Stimulated activated CD4-positive, alpha-beta T cell treated with anti-CD3 and anti-CD28 coated beads, Interleukin-4, amount 100 ng/mL, for 4 hours (primary cell): ENCODE results near the gene MESD.

Source experiments
- DNase-seq, 2 experiments: peaks; one replicate each; pipeline ENCODE4 v3.0.0-alpha.2; 2020

The MESD gene

DNA sequence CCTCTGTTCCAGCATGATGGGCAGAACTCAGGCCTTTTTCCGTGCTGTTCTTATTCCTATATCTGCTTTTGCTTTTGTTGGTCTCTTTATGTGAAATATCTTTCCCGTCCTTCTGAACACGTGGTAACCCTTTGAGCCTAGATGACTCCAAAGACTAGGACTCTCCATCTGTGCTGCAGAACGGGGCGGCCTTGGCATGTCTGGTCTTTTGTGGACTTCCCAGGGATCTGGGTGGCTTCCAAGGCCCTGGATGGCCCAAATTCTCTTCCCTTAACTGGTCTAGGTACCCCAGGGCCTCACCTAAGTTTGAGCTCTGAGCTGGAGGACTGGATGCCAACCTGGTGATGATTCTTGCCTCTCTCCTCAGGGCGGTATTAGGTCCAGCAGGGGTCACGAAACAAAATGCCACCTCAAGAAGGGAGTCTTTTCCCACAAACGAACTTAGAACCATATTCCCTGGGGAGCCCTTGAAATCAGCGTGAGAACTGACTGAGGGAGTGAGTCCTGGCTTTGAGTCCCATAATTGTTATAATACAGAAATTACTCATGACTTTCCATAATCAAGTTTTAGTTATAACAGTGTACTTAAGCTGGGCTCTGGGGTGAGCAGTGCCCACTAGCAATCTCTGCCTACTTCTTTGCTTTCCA is 25.0 kb upstream of the MESD start:
- DNase-seq = no peak

DNA sequence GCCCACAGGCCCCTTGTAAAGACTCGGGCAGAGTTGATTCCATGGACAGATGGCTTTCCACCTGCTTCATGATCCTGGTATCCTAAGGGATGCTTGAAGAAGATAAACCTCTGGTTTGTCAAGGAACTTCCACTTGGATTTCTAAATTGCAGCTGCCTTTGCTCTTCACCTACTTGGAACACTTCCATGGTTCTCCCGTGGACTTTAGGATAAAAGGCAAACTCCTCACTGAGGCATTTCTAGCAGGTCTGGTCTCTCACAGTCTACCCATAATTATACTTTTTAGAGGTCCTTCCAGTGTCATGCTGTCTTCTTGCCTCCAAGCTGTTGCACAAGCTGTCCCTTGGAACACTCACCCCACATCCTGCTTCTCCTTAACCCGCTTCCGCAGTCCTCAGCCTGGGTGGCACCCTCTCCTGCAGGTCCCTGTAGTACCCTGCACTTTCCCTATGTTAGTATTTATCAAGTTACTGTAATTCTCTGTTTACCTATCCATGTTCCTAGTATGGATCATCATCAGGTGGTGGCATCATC is 23.8 kb upstream of the MESD start:
- DNase-seq = no peak

DNA sequence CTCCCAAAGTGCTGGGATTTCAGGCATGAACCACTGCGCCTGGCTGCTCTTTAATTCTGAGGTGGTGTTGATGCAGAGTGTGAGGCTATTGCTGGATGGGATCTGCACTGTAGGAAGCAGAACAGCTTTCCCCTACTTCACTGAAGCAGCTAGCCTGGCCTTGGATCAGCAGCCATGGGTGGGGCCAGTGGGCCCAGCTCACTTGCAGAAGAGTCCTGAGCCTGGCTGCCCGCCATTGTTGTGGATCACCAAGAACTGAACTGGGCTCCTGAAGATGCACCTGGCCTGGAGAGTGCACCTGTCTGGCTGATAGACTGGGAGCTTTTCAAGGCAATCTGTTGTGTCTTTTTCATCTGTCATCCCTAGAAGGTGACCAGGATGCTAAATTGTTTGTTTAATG is 23.0 kb upstream of the MESD start:
- no peak for DNase-seq

DNA sequence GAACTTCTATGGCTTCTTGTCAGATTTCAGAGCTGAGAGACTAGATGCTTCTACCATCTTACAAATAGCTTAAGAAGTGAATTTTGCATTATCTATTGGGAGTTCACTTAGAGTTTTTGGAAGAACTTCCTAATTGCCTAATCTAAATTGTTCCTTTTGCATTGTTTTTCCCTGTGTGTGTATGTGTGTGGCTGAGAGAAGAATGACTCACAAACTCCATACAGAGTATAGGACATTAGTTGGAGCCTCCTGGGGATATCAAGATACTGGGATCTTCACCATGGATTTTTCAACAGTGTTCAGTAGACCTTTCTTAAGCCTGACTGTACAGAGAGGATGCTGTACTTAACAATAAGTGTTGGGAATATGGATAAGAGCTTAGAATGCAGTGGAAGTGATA is 22.0 kb upstream of the MESD start:
- no peak for DNase-seq

DNA sequence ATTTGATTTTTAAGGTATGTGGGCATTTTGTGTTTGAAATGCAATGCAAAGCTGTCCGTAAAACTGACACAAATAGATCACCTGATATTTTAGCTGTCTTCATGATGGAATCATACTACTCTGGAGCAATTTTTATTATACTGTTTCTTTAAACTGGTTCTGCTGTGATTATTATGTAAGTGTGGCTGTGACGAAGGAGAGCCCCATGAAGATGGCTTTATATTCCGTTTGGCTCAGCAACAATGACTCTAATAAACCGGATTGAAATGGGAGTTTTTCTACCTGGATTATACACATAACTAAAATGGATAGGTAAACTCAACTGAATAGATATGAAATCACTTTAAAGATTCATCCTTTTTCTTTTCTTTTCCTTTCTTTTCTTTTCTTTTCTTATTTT is 20.5 kb upstream of the MESD start:
- DNase-seq = no peak

DNA sequence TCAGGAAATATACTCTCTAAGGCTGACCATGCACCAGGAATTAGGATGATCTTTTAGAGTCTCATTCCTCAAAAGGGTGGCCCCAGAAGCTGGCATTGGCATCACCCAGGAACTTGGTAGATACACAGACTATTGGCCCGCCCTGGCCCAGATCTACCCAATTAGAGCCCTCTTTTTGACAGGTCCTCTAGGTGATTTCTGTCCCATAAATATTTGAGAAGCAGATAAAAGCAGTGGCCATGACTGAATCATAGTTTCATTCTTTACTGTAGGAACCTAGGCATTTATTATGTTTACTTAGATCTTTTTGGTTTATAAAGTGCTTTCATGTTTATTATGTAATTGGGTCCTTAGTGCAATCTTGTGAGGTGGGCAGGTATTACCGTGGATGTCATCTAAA is 18.7 kb upstream of the MESD start:
- DNase-seq = no peak

DNA sequence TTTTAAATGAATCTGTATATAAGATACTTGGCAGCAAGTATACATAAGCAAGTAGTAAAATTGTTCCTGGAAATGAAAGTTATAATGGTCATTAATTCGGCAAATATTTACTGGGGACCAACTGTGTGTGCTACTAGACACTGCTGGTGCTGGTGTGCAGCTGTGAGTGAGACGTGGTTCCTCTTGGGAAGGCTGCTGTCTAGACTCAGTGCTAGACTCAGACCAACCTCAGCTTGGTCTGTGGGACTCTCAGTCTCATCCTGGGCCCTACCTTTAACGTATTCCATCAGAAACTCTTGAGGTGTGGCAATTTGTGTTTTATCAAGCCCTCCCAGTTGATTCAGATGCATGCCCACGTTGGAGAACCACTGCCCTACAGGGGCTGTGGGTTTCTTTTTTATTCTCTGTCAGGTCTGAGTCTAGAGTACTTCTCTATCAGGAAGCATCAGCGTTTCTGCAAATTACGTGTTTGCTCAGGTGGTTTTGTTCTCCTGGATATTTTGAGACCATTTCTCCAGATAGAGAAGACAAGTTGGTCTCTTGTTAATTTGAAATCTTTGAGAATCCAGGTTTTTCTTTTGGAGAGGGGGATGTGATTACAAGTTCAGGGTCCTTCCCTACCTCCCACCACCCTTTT is 17.9 kb upstream of the MESD start:
- DNase-seq = no peak

DNA sequence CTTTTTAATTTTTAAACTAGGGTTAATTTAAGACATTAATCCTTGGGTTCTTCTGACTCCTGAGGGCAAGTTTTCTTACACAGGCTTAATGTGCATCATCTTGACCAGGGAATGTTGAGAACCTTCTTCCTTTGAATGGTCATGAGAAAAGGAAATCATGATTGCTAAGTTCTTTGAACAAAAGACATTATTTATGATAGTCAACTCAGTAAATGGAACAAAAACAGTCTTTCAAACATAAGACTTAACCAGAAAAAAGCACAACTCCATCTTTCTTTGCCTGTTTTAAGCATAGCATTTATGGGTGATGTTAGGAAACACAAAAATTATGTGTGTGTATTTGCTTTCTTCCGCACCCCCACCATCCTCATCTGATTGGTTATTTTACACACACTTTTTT is 16.5 kb upstream of the MESD start:
- no peak for DNase-seq

DNA sequence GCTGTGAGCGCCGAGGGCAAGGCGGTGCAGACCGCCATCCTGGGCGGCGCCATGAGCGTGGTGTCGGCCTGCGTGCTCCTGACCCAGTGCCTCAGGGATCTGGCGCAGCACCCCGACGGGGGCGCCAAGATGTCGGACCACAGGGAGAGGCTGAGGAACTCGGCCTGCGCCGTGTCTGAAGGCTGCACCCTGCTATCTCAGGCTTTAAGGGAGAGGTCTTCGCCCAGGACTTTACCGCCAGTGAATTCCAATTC is 13.4 kb upstream of the MESD start:
- no peak for DNase-seq

DNA sequence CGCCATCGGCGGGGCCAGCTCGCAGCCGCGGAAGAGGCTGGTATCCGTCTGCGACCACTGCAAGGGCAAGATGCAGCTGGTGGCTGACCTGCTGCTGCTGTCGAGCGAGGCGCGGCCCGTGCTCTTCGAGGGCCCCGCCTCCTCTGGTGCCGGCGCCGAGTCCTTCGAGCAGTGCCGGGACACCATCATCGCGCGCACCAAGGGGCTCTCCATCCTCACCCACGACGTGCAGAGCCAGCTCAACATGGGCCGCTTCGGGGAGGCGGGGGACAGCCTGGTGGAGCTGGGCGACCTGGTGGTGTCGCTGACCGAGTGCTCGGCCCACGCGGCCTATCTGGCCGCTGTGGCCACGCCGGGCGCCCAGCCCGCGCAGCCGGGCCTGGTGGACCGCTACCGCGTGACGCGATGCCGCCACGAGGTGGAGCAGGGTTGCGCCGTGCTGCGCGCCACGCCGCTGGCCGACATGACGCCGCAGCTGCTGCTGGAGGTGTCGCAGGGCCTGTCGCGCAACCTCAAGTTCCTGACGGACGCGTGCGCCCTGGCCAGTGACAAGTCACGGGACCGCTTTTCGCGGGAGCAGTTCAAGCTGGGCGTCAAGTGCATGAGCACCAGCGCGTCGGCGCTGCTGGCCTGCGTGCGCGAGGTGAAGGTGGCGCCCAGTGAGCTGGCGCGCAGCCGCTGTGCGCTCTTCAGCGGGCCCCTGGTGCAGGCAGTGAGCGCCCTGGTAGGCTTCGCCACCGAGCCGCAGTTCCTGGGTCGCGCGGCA is 12.9 kb upstream of the MESD start:
- no peak for DNase-seq

DNA sequence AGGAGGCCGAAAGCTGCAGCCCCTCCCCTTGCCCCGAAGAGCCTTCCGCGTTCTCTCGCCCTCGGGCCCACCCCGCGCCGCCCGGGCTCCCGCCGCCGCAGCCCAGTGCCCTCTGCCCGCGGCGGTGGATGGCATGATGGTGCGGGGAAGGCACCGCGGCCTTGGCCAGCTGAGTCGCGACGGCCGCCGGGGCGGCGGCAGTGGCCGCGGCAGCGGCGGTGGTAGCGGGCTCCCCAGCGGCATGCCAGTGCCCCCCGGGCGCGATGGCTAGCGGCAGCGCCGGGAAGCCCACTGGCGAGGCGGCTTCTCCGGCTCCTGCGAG is 12.4 kb upstream of the MESD start:
- no peak for DNase-seq

DNA sequence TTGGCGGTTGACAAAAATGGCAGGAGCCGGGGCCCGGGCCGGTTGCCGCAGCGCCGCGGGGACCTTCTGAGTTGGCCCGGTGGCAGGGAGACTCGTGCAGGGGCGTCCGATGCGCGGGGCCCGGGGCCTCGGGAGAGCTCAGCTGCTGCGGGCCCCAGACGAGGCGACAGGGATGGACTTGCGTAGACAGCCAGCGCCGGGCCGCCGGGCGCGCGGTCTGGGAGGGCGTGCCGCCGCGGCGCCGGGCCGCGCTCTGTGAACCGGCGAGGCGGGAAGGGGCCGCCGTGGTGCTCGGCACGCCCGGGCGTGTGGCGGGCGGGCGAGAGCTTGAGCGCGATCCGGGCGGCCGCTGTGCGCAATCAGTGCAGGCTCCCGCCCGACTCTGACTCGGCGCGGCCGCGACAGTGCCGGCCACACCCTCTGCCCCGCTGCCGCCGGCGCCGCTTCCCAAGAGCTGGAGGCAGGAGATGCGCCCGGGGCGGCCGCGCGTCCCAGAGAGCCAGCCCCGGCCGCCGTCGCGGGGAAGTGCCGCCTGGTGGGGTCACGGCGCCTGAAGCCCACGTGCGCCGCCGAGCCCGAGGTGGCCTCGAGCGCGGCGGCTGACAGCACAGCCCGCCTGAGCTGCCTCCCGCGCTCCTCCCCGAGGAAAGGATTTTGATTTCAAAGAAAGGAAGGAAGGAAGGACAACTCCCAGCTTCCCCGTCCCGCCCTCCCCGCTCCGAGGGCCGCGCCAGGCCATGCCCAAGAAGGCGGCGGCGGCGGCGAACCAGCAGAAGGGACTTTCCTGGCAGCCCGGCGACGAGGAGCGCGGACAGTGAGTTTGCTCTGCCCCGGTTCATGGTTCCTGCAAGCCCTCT is 11.8 kb upstream of the MESD start:
- peak; percentile 38 to 54 for DNase-seq

DNA sequence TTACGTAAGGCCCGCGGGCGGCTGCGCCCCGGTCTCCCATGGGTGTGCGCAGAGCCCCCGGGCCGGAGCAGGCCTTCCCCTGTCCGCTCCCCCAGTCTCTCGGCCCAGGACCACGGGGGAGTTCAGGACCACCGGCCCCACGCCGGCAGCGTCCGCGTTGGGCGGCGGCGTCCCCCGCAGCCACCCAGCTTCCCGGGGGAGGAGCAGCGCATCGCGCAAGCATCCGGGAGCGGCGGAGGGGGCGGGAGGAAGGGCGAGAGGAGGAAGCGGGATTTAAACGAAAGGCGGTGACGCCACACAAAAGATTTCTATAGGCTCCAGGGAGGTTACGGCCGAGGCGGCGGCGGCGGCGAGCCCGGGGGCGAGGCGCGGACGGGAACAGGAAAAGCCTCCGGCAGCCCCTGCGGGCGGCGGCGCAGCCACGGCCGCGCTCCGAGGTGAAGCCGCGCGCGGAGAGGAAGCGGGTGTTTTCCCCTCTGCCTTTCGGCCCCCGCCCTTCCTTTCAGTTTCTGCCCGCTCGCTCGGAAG is 11.1 kb upstream of the MESD start, which contains the start of gene TLNRD1:
Gene TLNRD1 (plus strand): TSS at position 300 of the 528 bp plus-strand sequence. CDS start 1,349 bp downstream, outside the sequence.
- DNase-seq = peak; percentile 79 to 83

DNA sequence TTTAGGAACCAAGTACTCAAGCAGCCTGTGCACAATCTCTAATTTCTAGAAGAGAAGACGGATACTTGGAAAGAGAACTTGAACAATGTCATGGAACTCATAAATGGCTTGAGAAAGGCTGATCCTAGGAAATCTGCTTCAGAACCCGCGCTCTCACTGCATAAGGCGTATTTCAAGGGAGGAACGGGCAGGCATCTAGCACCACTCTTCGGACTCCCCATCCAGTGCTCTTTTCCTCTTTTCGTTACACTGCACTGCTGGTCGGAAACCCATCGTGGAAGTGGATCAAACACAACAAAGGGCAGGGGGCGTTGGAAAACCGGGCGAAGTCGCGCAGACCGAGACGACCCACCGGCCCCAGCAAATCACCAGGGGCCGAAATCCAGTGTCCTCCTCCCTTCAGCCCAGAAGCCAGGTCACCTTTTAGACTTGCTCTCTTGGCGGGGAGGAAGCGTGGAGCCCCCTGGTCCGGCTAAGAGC is 10.6 kb upstream of the MESD start:
- DNase-seq = no peak

DNA sequence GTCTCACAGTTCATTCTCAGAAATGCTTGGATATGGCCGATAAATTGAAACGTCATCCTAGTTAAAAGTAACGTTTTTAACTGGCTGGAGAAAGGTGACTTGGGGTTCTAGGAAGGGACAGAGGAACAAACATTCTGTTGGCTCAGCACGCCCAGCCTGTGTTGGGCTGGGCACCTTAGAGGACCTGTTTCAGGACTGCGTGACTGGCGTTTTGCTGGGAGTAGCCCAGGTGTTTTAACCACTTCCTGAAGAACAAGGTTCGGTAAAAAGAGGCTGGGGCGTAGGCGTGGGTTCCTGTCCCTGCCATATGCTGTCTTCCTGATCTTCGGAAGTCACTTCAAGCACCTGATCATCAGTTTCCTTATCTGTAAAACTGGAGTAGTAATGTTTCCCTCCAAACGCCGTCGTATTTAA is 10.0 kb upstream of the MESD start:
- DNase-seq = peak; percentile 56 to 60

DNA sequence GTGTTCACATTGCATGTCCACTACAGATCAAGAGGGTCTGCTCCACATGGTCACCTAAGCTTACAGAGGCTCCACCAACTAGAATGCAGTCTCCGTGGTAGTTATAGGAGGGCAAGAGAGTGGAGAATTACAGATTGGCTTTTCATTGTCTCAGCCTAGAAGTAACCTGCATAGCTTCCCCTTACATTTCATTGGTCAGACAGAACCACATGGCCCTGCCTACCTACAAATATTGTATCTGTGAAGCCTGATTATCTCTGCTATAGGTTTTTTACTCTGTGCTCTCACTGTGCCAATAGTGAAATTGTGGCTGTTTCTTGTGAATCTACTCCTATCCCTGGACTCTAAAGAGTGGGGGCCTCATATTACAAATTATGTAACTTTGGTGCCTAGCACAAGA is 8.6 kb upstream of the MESD start:
- no peak for DNase-seq

DNA sequence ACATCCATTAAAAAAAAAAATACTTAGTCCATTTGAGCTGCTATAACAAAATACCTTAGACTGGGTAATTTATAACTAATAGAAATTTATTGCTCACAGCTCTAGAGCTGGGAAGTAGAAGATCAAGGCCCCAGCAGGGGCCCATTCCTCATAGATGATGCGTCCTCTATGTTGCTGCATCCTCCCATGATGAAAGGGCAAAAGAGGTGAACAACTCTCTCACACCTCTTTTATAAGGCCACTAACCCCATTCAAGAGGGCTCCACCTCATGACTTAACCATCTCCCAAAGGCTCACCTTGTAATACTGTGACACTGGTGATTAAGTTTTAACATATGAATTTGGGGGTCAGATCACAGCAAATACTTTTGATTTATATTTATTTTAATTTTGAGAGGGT is 8.1 kb upstream of the MESD start:
- DNase-seq = no peak

DNA sequence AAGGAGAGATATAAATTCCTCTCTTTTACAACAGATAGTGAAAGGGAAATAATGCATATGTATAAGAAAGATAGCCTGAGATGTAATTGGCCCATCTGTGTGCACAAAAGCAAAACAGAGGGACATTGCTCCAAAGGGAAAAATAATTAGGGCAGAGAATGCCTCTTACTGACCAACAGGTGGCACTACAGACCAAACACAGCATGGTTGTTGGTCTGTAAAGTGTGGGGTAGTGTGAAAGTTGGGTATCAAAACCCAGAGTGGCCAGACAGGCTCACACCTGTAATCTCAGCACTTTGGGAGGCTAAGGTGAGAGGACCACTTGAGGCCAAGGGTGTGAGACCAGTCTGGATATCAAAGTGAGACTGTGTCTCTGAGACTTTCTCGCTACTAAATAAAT is 6.6 kb upstream of the MESD start:
- no peak for DNase-seq

DNA sequence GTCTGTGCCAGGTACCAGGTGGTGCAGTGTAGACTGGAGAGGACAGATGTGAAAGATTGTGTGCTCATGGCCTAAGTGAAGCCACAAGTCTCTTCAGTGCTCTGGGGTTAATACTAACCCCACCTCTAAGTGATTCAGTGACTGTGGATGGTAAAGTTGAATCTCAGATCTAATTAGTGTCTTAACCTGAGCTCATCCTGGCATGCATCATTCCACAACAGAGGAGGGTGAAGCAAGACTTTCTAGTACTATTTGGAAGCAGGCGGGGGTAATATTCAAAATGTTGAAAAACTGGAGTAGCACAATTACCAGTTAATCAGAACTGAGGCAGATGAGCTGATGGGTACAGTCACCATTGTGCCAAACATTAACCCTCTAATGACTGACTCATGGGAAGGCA is 2.8 kb upstream of the MESD start:
- DNase-seq = no peak

DNA sequence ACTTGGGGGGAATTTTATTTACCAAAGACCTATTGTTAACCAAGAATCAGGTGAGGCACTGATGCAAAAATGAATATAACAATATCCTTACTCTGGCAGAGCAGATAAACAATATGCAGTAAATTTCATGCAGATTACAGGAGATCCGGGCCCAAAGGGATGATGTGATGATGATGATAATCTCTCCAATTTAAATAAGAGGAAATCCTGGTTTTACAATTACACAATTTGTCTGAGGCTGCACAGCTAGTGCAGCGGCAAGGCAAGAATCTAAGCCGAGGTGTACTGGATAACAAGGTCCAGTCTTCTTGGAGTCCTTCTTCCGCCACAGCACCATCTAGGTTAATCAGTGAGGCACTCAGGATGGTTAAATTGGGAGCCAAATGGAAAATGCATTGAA is 2.4 kb upstream of the MESD start:
- no peak for DNase-seq

DNA sequence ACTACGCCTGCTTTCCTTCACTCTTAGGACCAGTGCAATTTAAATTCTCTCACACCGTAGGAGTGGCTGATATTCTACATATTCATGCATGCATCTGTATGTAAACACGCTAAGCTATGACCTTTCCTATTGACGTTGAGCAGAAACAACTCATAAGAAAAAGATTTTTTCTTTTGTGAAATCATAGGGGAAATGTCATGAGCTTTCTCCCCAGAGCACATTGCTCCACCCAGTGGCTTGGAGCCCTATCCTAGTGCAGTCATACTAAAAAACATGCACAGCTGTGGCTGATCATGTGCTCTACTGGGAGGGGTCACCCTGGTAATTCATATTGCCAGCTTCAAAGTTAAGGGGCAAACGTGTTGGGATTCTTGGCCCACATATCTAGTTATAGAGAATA is 1.8 kb upstream of the MESD start:
- no peak for DNase-seq

DNA sequence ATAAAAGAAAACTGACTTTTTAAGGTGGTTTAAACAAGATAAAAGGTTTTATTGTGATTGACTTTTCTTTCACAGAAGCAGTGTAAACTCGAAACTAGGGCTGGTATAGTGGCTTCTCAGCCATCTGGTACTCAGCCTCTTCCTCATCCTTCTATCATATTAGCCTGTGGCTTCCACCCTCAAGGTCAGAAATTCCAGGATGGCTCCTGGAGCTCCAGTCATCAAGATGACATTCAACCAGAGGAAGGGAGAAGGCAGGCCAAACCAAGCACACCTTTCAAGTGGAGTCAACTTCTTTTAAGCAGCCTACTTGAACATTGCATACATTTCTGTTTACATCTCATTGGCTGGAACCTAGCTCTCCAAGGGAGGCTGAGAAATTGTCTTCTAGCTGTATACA is 1.3 kb upstream of the MESD start:
- no peak for DNase-seq

DNA sequence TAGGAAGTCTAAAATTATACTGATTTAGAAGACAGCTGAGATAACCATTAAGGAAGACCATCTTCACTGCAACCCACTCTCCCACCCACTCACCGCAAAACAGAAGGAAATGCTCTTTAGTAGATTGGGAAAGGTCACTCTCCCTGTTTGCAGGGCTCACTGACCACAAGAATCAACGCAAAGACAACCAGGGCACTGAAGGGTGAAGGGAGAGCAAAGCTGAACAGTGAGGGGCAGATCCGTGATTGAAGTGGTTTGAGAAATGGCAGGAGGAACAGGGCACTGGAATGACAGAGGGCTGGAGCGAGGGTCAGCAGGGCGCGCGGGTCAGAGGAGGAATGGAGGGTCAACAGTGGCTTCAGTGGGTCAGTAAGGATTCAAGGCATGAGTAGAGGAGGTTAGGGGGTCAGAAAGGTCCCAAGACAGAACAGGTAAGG is 520 bp downstream of the MESD start:
- DNase-seq = no peak
